ENCODE data around the gene CYFIP2. TPM values are rescaled to one million over a fixed set of nuclear protein-coding genes. Genes with fewer than 3 reads are reported as not detected.

The CYFIP2 gene
- total and polyA plus RNA-seq, 12 donors, result 20.3 to 50.8 (median 31.1) TPM

DNA sequence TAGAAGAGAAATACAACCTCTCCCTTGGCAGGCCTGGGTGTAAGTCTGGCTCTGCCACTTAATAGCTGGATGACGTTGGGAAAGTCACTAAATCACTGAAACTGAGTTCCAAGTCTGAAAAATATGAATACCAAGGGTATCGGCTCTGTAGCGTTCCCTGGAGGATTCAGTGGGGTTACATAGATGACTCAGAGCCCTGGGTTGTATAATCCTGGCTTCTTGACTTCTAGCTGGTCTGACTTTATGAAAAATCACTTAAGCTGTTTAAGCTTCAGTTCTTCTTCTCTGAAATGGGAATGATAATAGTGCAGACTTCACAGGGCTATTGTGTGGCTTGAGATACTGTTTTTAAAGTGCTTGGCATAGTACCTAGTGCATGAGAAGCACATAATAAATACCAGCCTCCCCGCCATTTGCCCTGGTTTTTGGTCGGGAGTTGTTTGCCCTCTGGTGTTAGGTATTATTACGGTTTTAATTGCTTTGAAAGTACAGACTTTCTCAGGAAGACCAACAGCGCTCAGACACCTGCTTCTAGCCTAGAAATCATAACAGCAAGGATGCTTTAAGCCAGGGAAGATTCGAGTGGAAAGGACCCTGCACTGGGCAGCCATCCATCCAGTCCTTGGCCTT lies 43.0 kb downstream of the CYFIP2 start:
- WGBS, 2 donors, result 47 to 49% methylated on average over 8 of the region's 8 CpGs
- ATAC-seq (peak in 2 of 8 donors; percentile 27 to 52), DNase-seq (no peak)
- H3K9me3 ChIP-seq, result no peaks in the 10 kb centered on the region
- no peaks in the 10 kb centered on the region for H3K27me3 ChIP-seq
- H3K4me3 ChIP-seq, result no peak overlapping the region
- intact Hi-C loops (cut with DNase I), result loop anchor here in 6 of 10 donors (2.0 to 5.0 kb wide), 3 partner anchors 54 to 162 kb away; no protein-coding TSS in a partner anchor
- H3K27ac ChIP-seq, result no peak overlapping the region
- peaks cover 0 to 9% (median 0%) of the 10 kb centered on the region in 9 donors for H3K4me1 ChIP-seq
- TF ChIP-seq, protein P1, sequence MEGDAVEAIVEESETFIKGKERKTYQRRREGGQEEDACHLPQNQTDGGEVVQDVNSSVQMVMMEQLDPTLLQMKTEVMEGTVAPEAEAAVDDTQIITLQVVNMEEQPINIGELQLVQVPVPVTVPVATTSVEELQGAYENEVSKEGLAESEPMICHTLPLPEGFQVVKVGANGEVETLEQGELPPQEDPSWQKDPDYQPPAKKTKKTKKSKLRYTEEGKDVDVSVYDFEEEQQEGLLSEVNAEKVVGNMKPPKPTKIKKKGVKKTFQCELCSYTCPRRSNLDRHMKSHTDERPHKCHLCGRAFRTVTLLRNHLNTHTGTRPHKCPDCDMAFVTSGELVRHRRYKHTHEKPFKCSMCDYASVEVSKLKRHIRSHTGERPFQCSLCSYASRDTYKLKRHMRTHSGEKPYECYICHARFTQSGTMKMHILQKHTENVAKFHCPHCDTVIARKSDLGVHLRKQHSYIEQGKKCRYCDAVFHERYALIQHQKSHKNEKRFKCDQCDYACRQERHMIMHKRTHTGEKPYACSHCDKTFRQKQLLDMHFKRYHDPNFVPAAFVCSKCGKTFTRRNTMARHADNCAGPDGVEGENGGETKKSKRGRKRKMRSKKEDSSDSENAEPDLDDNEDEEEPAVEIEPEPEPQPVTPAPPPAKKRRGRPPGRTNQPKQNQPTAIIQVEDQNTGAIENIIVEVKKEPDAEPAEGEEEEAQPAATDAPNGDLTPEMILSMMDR (IDR thresholded peaks at IDR 0.05), result peak in 4 of 9 donors; percentile 14 to 30 (median 24)
- H3K36me3 ChIP-seq, result peaks cover 0 to 26% (median 0%) of the 10 kb centered on the region in 9 donors

DNA sequence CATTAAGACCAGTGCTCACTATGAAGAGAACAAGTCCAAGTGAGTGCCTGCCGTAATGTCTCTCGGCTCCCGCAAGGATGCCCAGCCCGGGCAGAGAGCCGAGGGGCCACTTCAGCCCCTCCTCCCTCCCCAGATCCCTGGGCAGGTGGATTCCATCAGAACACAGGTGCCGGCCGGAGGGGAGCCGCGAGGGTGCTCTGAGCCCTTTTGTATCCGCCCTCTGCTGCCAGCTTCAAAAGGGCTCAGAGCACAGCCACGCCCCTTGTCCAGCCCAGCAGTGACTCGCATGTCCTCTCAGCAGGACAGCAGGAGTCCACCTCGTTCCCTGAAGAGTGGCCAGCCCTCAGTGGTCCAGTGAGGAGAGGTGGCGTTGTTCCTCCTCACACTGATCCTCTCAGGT lies 43.9 kb downstream of the CYFIP2 start:
- intact Hi-C loops (cut with DNase I), result loop anchor here in 9 of 10 donors (2.0 to 10.0 kb wide), 7 partner anchors 42 to 162 kb away; partner anchors contain the start of gene CYFIP2 (in 1 of the 9)
- 76% methylated on average over 14 of the region's 14 CpGs for WGBS, 2 donors

DNA sequence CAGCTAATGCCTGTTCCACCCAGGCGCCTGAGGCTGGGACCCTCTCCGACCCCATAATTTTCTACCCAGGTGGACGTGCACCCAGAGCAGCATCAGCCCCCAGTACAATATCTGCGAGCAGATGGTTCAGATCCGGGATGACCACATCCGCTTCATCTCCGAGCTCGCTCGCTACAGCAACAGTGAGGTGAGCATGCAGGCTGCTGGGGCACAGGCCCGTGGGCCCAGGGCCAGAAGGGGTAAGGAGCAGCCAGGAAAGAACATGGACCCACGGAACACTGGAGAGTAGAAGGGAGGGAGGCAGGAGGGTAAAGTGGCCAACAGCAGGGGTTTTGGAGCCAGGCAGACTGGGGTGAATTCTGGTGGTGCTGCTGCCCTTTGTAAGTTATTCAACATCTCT lies 45.7 kb downstream of the CYFIP2 start:
- peaks cover 0 to 43% (median 0%) of the 10 kb centered on the region in 9 donors for H3K36me3 ChIP-seq
- H3K4me3 ChIP-seq, result no peak overlapping the region
- no peaks in the 10 kb centered on the region for H3K9me3 ChIP-seq
- no peak overlapping the region for H3K27ac ChIP-seq
- TF ChIP-seq, protein P1 (IDR thresholded peaks at IDR 0.05), result no peak
- peaks cover 0 to 4% (median 0%) of the 10 kb centered on the region in 9 donors for H3K4me1 ChIP-seq
- 90 to 91% methylated on average over 11 of the region's 11 CpGs for WGBS, 2 donors
- H3K27me3 ChIP-seq, result no peaks in the 10 kb centered on the region
- intact Hi-C loops (cut with DNase I), result loop anchor here in 7 of 10 donors (5.0 to 10.0 kb wide), 5 partner anchors 44 to 159 kb away; partner anchors contain the start of gene CYFIP2 (in 1 of the 7)
- DNase-seq (no peak), ATAC-seq (peak in 2 of 8 donors; percentile 7 to 10)

More for the DNA sequence above, 43.9 kb downstream of the CYFIP2 start:
- DNase-seq, result no peak
- no peaks in the 10 kb centered on the region for H3K9me3 ChIP-seq
- H3K36me3 ChIP-seq, result peaks cover 0 to 32% (median 0%) of the 10 kb centered on the region in 9 donors
- H3K4me1 ChIP-seq, result peaks cover 0 to 4% (median 0%) of the 10 kb centered on the region in 9 donors
- ATAC-seq, result peak in 1 of 8 donors; percentile 33
- H3K4me3 ChIP-seq, result no peak overlapping the region
- H3K27me3 ChIP-seq, result no peaks in the 10 kb centered on the region
- H3K27ac ChIP-seq, result no peak overlapping the region
- TF ChIP-seq, protein P1 (IDR thresholded peaks at IDR 0.05), result no peak

DNA sequence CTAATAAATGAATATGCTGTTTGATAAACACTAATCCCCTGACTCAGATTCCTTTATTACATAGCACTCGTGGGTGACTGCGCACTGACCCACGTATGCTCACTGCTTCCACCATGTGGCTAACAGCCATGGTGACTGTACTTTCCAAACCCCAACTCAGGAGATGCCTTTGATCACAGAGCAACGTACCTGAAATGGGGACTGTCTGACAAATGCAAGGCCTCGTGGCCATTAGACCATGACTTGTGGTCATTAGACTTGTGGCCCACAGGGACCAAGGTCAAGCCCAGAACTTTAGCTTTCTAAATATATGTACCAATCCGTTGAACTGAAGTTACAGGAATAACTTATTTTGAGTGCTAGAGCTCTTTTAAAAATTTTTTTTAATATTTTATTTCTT lies 46.6 kb downstream of the CYFIP2 start:
- no peak overlapping the region for H3K27ac ChIP-seq
- no peaks in the 10 kb centered on the region for H3K27me3 ChIP-seq
- ATAC-seq, result peak in 6 of 8 donors; percentile 62 to 79 (median 65)
- intact Hi-C loops (cut with DNase I), result loop anchor here in 9 of 10 donors (1.0 to 10.0 kb wide), 7 partner anchors 45 to 163 kb away; partner anchors contain the start of gene CYFIP2 (in 1 of the 9)
- no peak for DNase-seq
- peaks cover 0 to 52% (median 0%) of the 10 kb centered on the region in 9 donors for H3K36me3 ChIP-seq
- peaks cover 0 to 4% (median 0%) of the 10 kb centered on the region in 9 donors for H3K4me1 ChIP-seq
- TF ChIP-seq, protein P1 (IDR thresholded peaks at IDR 0.05), result peak; percentile 26 to 73 (median 66)
- WGBS, 2 donors, result 23 to 26% methylated on average over 6 of the region's 6 CpGs
- H3K9me3 ChIP-seq, result no peaks in the 10 kb centered on the region
- no peak overlapping the region for H3K4me3 ChIP-seq

Data from heart right ventricle (tissue), 16 donors.